GM19438 (cell line): ENCODE measurements around the gene TSHZ2.

Source experiments
- ATAC-seq: cut with Tn5 transposase; IDR thresholded peaks from one replicate; pipeline ENCODE4 v1.9.1; 2021; ENCODE audit warnings: low read depth; ENCODE audit not compliant: unreplicated experiment

Gene TSHZ2, protein sequence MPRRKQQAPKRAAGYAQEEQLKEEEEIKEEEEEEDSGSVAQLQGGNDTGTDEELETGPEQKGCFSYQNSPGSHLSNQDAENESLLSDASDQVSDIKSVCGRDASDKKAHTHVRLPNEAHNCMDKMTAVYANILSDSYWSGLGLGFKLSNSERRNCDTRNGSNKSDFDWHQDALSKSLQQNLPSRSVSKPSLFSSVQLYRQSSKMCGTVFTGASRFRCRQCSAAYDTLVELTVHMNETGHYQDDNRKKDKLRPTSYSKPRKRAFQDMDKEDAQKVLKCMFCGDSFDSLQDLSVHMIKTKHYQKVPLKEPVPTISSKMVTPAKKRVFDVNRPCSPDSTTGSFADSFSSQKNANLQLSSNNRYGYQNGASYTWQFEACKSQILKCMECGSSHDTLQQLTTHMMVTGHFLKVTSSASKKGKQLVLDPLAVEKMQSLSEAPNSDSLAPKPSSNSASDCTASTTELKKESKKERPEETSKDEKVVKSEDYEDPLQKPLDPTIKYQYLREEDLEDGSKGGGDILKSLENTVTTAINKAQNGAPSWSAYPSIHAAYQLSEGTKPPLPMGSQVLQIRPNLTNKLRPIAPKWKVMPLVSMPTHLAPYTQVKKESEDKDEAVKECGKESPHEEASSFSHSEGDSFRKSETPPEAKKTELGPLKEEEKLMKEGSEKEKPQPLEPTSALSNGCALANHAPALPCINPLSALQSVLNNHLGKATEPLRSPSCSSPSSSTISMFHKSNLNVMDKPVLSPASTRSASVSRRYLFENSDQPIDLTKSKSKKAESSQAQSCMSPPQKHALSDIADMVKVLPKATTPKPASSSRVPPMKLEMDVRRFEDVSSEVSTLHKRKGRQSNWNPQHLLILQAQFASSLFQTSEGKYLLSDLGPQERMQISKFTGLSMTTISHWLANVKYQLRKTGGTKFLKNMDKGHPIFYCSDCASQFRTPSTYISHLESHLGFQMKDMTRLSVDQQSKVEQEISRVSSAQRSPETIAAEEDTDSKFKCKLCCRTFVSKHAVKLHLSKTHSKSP (N-terminal part only)

DNA sequence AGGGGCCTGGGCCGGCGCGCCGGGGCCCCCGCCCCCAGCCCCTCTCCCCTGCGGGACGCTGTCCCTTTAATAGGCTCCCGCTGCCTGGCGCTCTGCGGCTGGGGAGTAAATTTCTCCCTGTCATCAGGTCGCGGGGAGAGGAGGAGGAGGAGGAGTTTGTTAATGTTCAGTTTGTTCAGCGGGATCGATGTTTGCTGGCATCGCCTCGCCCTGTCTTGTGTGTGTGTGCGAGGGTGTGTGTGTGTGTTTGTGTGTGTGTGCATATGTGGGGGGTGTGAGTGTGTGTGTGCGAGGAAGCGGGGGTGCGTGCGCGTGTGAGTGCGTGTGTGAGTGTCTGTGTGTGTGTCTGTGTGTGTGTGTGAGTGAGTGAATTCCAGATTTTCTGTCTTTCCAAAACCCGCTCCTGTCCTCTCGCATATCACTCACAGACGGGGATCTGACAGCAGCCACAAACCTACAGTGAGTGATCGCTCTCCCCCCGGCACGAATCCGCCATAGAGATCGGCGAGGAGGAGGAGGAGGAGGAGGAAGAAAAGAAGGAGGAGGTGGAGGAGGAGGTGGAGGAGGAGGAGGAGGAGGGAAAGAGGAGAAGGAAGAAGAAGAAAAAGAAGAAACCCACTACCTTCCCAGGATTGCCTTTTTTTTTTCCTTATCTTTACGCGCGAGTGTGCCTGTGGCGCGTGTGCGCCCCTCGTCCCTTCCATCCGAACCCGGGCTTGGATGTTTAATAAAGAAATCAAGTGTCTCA, at the start of gene TSHZ2:
TSHZ2 (plus strand) TSS at position 169 of the 748 bp plus-strand sequence. CDS start 936 bp downstream, outside the sequence.
- ATAC-seq = no peak

DNA sequence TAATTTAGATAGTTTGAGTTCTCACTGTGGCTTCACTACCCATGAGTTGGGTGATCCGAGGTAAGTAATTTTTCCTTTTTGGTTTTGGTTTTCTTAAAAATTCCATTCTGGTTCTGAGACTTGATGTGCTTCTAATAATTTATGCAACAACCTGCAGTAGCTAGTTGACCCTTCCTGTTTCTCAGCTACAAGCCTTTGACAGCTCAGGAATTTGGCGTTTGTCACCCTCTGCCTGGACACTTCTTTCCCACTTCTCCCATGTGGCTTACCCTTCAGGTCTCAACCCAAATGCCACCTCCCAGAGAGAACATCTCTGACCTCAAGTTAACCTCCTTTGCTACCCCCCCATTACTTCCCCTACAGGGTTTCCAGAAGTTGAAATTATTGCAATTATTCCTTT, 49.7 kb upstream of the TSHZ2 start:
- ATAC-seq = no peak

DNA sequence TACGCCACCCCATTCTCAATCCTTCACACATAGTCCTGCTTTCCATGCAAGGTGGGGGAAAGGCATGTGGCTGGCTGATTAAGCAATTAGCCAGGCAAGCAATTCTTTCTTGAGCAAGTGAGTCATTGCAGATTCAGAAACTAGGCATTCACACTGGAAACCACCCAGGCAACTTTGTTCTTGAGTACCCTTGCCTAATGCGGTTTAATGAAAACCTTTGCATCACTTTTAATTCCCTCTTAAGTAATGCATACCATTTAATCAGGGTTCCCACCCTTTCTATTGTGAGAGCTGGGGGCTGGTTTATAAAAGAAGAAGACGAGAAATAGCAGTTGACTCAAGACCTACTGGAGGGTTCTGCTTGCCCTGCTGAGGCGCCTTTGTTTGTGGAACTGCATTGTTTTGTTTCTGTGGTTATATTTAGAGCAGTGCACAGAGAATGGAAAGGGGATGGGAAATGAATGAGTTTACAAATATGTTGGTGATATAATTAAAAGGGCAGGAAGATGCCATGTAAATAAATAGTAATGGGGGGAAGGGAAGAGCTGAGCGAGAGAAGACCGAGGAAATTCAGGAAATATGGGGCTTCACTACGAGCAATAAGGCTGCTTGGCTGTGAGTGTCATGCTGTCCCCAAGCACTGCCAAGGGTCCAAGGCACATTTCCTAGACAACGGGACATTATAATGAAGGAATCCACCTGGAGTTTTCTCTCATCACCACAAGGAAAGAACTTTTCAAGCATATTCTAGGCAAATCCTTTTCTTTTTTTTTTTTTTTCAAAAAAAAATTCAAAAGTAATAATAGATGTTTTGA, 48.8 kb upstream of the TSHZ2 start:
- ATAC-seq = no peak

DNA sequence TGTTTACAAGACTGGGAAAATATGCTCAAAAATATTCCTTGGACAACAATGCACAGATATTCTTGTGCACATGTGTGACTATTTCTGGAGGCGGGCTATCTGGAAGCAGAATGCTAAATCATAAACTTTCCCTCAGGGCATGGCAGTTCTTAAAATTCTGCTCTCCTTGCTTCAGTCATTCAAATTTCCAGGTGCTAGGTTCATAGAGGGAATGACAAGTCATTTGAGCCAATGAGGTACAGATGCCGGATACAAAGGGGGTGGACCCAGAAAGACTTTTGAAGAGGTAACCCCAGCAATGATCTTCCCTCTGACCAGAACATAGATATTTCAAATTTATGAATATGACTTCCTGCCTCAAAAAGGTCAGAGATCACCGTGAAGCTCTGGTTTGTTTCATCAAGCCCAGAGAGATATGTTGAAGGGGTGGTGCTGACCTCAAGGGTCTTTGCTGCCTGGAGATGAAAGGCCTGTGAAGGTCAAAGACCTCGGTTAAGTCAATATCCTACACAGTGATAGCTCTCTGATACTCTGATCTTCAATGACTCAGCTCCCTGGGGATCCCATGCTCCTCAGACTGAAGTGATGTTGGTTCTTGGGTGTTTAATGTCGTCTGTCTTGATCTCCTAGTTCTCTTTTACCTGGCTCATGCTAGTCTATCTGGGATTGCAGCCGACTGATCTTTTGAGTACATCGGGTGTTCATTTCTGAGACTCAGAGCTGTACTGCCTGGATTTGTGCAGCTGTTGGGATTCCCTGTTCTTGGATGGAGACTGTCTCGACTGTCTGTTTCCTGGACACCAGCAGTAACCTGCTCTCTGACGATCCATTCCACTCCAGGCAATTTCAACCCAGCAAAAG, 47.5 kb upstream of the TSHZ2 start:
- no peak for ATAC-seq

DNA sequence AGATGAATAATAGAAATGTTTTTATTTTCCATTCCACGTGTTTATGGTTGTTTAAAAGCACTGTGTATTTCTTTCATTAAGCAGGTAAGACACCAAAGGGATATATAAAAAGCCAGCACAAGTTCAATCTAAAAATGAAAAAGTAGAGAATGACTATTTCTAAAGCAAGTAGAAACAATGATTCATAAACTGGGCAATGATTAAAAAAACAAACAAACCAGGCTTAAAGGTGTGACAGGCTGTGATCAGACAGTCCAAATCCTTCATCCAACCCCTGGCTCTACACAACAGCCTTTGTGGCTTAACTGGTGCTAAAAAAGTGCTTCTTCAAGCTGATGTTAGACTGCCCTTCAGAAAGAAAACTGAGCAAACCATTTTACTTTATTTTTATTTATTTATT, 45.7 kb upstream of the TSHZ2 start:
- ATAC-seq = no peak

DNA sequence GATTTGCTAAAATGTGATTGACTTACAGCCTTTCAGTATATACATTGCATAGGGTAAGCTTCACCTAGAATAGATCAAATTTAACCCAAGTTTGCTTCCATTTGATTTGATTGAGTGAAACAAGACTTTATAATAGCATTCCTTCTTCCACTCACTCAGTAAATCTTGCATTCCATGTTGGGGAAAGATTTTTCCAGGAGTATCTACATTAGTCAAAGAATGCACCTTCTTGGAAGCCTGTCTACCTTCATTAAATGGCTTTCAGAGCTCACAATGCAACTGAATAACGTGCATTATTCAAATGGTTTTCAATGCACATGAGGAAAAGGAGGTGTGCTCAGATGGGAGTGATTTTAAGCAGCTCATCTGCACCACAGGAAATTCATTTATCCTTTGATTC, 38.3 kb upstream of the TSHZ2 start:
- no peak for ATAC-seq

DNA sequence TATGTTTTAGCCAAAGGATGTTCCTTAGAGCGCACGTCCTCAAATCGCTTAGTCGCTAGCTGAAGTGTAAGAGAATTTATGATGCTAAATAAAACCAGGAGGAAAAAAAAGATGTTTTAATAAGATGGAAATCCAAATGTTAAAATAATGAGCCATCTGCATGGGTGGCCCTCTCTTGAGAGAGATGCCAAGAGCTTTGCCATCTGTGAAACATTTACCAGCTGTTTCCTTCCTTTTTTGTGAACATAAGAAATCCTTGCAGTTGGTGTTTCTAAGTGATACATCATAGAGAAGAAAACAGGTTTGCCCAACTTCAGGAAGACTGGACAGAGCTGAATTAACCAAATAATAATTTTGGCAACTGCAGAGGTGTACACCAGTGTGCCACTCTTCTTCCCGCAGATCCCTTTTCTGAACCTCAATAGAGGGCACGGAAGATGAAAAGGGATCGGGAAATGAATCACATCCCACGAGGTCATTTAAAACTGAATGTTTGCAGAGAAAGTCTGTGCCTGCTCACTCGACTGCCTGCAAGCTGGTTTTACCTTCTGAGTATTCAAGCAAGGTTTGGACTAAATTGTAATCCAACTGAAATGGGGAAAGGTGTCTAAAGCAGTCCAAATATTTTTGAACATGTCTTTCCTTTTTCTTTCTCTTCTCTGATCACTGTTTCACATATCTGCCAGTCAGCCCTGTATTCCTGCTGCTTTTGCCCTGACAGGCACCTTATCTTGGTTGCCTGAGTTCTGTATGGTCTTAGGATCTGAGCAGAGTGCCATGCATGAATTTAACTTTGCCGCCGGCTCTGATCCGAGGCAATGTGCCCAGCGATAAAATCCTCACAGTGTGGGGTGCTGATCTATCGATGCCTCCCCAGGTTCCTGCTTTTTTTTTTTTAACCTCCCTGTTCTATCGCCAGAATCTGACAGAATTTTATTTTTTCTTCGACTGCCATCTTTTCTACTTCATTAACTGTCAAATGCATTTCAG, 35.5 kb upstream of the TSHZ2 start:
- no peak for ATAC-seq

DNA sequence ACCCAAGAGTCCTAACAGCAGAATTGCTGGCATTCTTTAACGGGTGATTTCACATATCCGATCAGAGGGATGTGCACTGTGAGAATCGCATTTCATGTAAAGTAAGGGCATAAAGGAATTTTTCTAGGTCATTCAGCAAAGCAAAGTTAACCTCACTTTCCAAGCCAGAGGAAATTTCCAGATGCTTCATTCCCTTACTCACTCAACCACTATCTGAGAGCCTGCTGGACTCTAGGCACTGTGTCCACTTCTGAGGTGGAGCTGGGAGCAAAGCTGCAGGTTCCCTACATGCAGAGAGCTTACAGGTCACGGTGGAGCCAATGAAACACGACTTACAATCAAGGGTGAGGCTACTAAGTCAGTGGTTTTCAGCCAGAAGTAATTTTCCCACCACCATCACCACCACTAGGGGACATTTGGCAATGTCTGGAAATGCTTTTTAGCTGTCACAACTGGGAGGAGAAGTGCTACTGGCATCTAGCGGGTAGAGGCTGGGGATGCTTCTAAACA, 34.5 kb upstream of the TSHZ2 start:
- no peak for ATAC-seq

DNA sequence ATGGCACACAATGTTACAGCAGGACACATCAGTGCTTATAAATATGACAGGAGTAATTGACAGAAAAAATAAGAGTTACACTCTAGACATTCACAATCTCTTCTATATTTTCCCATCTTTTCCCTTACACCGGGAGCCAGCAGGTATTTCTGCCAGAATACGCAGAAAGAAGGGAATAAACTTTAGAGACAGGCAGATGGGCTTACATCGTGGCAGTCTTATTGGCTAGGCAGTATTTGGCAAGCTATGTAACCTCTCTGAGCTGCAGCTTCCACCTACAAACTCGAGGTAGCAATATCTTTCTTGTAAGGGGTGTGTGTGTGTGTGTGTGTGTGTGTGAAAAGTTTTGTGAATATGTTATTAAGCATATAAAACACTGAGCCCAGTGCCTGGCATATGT, 33.0 kb upstream of the TSHZ2 start:
- no peak for ATAC-seq

DNA sequence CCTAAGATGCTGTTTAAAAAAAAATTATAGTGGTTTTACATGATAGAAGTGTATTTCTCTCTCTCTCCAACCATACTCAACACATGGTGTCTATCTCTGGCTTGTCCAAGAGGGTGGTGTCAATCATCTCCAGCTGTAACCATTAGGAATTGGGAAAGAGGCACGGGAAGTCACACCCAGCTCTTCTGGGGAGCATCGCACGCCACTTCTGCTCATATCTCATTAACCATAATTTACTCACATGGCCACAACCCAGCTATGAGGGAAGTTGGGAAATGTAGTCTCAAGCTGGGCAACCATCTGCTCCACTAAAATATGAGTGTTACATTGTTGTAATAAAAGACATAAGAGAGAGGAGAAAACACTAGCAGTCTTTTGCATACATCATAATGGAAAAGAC, 30.4 kb upstream of the TSHZ2 start:
- no peak for ATAC-seq

DNA sequence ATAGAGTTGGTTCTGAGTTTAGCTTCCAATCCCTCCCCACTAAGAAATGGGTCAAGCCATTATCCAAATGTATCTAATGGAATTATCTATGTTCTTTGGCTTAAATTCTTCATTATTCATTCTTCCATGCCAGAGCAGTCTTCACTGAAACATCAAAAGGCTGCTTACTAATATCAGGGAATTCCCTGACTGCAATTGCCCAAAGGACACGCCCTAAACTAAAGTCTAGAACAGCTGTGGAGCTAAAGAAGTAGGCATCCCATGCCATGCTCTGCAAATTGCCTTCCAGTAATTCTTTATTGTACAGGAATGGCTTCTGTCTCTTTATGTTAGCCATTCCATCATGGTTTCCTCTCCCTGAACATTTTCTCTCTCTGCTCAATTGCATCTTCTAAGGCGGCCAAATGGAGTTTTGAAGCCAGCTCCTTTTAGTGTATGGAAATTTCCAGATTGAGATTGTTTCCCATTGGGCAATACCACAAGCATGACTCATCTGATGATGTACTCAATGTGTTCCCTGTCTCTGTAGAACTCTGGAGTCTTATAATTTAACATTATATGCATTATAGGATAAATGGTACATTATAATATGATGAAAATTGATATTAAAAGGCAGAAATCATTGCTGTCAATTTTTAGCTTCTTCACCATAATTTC, 28.8 kb upstream of the TSHZ2 start:
- ATAC-seq = no peak

DNA sequence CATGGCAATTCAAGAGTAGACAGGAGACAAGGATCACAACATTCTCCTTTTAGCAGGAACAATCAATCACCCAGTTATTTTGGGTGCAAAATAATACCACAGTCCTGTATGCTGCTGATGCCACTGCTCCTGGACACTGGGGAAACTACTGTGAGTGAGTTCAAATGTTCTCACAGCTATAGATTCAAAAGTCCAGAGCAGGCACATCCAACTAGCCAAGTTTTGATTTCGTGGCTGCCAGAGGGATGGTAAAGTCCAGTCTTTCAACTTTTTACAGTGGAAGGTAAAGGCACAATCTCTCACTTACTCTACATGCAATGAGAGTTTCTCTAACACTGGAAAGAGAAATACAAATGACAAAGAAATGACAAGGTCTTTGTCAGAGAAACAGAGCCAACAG, 26.9 kb upstream of the TSHZ2 start:
- no peak for ATAC-seq

DNA sequence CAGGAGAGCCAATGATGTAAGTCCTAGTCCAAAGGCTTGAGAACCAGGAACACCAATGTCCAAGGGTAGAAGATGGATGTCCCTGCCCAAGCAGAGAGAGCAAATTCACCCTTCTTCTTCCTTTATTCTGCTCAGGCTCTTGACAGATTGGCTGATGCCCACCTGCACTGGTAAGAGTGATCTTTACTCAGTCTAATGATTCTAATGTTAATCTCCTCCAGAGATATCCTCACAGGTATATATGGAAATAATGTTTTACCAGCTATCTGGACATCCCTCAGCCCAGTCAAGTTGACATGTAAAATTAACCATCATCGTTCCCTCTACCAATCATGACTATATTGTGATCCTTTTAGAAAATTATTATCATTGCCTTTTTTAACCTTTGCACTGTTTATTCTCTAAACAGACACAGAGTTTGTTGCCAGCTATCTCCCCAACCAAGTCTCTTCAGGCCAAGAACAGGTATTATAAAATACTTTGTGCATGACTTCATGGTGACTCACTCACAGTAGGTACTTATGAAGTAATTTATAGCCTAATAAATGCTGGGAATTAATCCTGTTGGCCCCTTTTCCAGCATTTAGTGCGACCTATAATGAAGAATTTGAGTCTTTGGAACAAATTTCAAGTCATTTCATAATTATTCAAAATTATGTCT, 26.2 kb upstream of the TSHZ2 start:
- ATAC-seq = no peak

DNA sequence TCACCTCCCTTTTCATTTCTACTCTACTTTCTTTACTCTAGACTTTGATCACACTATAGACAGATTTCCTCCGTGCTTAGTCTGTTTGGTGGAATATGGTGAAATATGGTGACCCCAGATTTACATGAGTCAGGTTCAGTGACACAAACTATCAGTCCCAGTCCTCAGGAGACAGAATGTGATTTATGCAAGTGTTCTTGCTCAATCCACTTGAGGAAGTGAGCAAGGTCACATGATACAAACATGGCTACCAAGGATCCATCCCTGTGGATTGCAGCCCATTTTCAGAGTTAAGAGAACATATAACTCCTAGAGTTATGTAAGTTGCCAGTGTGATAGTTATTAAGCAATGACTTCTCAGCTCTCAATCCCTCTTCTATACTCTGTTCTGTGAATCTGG, 23.7 kb upstream of the TSHZ2 start:
- ATAC-seq = no peak

DNA sequence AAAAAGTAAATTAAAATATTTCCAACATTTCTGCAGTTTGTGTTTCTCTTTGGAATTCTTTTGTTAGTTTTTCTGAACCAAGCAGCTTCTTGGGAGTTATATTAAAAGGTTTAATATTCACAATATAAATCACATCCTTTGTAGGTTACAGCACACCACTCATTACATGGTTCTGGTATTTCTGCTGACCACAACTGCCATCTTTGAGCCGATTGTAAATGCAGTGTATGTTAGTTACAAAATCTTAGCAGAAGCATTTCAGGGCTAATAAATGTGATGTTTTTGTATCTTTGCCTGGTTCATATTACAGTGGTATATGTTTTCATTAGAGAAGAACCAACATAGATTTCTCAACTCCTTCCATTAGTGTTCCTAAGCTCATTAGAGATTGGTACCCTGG, 19.1 kb upstream of the TSHZ2 start:
- no peak for ATAC-seq

DNA sequence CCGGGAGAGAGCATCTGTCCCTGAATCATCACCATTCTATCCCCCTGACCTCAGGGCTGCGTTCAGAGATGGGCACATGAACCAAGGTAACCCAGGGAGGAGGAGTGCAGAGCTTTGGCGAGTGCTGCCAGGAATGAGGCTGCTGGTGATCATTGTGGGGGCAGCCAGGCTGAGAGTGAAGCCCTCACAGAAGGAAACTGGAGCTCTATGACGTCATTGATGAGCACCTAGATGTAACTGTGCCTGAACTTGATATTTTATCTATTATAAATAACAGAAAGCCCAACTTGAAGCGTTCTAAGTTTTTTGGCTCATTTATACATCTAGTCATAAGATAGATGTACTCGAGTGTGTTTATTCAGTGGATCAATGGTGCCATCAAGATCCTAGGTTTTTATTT, 17.3 kb upstream of the TSHZ2 start:
- no peak for ATAC-seq

DNA sequence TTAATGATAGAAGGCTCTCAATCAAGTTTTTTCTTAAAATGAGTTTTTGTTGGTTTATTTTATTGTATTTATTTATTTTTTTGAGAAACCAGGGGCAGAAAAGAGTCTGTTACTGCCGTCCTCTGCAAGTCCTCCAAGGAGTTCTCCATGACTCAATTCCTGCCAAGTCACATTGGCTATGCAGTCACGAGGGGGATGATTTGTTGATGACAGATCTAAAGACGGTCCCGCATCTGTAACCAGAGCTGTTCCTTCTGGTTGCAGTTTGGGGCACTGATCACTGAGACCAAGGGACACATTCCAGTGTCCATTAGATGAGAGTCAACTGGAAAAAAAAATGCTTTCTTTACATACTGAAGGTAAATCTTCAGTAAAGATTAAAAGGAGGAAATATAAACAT, 13.9 kb upstream of the TSHZ2 start:
- ATAC-seq = no peak
